Left ventricle myocardium inferior (tissue), 1 donor: ENCODE results near the gene KARS1. TPM values are rescaled to one million over a fixed set of nuclear protein-coding genes. Genes with fewer than 3 reads are reported as not detected.
"Not testable (repeated sequence)": the region's sequence is repeated elsewhere in the genome, so short reads cannot be mapped to it uniquely, and the experiment has no call there.

Experiments
- DNase-seq: peaks from one replicate; pipeline ENCODE4 v3.0.0-alpha.2; 2020
- H3K27ac ChIP-seq: fragments of 200-600 bp; replicated peaks from 2 replicates; pipeline ENCODE4 v1.8.0; 2021
- H3K27me3 ChIP-seq: fragments of 200-600 bp; 2 replicates; pipeline ENCODE4 v1.8.0; 2021; ENCODE audit warnings: low read depth
- H3K36me3 ChIP-seq: fragments of 200-600 bp; 2 replicates; pipeline ENCODE4 v1.8.0; 2021
- H3K4me1 ChIP-seq: fragments of 200-600 bp; 2 replicates; pipeline ENCODE4 v1.8.0; 2021
- H3K4me3 ChIP-seq: fragments of 200-600 bp; 2 replicates; pipeline ENCODE4 v1.8.0; 2021; ENCODE audit warnings: mild to moderate bottlenecking, moderate library complexity
- H3K9me3 ChIP-seq: fragments of 200-600 bp; replicated peaks from 2 replicates; pipeline ENCODE4 v1.8.0; 2021
- CTCF ChIP-seq: fragments of 200-600 bp; IDR thresholded peaks from 2 replicates; pipeline ENCODE4 v1.8.0; 2021; ENCODE audit warnings: antibody characterized with exemption, mild to moderate bottlenecking, borderline replicate concordance
- intact Hi-C: fragments of 100-400 bp; cut with micrococcal nuclease; formaldehyde crosslinking; loops from one replicate; pipeline ENCODE4 v1.11.0; 2022
- total RNA-seq: library from RNA; stranded (reverse); fragmentation: NEBNext Ultra II Directional; extraction: Animal tissue kit (Norgen Biotek cat#: 25700); gene quantifications from one replicate; pipeline ENCODE4 v1.2.1, GENCODE V29; 2021
- donor health status: DM: no; HTN: yes; CAD: no; lungs with severe emphysema.

Gene KARS1
- total RNA-seq, 1 donor from 2014 or later: 127 TPM

GRCh38 chr16:75606507-75606906, 41.0 kb downstream of the KARS1 start:
- no peak for DNase-seq
- TF ChIP-seq CTCF: no peak
- H3K27me3 ChIP-seq: no peaks in the 10 kb centered on the region
- H3K36me3 ChIP-seq: peaks cover 88% of the 10 kb centered on the region
- intact Hi-C loops: no loop called here
- no peak overlapping the region for H3K4me3 ChIP-seq
- H3K4me1 ChIP-seq: no peaks in the 10 kb centered on the region
- peaks cover 5% of the 10 kb centered on the region for H3K9me3 ChIP-seq
- H3K27ac ChIP-seq: no peak overlapping the region

- no peak for TF ChIP-seq CTCF
- Histone ChIP-seq H3K9me3 (peaks cover 5% of the 10 kb centered on the region), H3K4me3 (no peak overlapping the region), H3K4me1 (no peaks in the 10 kb centered on the region), H3K36me3 (peaks cover 94% of the 10 kb centered on the region), H3K27ac (no peak overlapping the region), H3K27me3 (no peaks in the 10 kb centered on the region)
- DNase-seq: no peak
- intact Hi-C loops: no loop called here
Measured at GRCh38 chr16:75603241-75603640, 44.2 kb downstream of the KARS1 start.

DNA sequence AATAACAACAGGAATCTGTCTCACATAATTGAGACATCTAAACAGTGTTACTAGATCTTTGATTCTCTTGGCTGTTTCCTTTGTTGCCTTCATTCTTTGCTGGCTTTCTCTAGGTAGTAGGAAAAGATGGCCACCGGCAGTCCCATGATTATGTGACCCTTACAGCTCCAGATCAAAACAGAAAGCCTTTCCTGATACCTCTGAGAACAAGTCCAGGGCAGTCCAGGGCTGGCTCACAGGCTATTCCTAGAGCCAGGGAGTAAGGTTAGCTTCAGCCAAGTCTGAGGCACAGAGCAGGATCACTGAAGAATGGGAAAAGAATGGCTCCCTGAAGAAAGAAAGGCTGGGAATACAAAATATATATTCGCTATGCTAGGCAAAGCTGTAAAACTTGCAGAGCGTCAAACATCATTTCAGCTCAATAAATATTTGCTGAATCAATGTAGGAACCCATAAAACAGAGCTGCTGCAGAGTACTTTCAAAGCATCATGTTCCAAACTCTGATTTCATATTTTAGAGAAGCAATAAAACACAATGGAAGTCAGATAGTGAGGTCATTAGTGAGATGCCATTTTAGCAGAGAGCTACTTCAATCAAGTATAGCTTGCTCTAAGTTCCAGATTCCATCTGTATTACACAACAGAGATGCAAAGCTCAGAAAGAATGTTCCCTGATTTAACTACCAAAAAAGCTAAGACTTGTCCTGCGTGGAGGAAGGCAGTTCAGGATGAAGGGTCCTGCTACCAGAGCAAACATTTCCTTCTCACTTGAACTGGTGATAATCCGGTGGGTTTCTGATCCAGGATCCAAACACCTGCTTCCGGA, 47.8 kb downstream of the KARS1 start:
- Histone ChIP-seq H3K27ac (no peak overlapping the region), H3K36me3 (peaks cover 84% of the 10 kb centered on the region), H3K4me3 (no peak overlapping the region), H3K9me3 (peaks cover 12% of the 10 kb centered on the region), H3K27me3 (no peaks in the 10 kb centered on the region), H3K4me1 (peaks cover 4% of the 10 kb centered on the region)
- no peak for TF ChIP-seq CTCF
- no peak for DNase-seq
- intact Hi-C loops: no loop called here

DNA sequence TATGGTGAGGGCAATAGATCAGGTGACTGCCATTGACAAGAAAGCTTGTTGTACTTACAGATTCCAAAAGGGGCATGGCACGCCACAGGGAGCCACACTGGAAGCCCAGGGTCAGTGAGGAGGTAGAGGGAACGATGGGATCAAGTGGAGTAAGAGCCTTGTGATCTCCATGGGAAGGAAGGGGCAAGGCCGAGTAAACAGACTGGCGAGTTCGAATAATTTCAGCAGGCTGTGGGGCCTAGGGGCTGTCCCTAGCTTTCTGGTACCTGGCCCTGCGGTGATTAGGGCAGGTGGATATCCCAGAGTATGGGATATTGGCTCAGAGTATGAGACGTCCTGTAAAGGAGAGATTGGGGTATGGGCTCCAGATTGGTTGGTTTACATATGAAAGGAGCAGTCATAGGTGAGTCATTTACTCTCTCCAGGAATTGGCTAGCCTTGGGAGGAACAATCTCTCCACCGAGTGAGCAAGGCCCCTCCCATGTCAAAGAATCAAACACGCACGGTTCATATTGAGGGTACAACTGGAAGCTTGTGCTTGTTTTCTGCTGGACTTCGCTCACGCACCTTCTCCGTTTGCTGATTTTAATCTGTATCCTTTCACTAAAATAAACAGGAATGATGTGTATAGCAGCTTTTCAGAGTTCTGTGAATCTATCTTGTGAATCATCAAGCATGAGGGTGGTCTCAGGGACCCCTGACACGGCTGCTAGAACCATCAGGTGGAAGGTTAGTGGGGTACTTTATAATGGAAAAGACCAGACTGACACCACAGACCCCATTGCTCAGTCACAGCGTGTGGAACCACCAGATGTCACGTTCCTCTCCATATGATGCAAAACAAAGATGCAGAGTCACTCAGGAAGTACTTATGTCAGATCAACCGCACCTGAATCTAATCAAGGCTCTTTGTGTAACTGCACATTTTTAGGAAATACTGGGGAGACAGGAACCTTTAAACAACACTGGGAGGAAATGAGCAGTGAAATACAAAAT, 53.3 kb downstream of the KARS1 start:
- Histone ChIP-seq H3K36me3 (peaks cover 33% of the 10 kb centered on the region), H3K27me3 (no peaks in the 10 kb centered on the region), H3K27ac (peak overlapping the region; percentile 63), H3K4me1 (peaks cover 59% of the 10 kb centered on the region), H3K9me3 (peaks cover 8% of the 10 kb centered on the region), H3K4me3 (no peak overlapping the region)
- no peak for DNase-seq
- no peak for TF ChIP-seq CTCF
- intact Hi-C loops: no loop called here

DNA sequence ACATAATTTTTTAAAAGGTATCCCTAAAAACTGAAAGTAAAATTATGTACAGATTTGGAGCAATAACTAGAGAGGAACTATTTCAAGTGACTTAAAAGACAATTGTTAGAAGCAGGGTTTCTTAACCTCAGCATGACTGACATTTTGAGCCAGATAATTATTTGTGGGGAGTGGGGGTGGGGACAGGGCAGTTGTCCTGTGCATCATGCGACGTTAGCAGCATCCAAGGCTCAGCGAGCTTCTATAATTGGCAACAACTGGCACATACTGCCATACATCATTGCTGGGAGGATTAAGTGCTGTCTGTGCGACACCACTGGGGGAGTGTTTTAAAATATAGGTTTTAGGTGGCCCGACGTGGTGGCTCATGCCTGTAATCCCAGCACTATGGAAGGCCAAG, 54.2 kb downstream of the KARS1 start:
- Histone ChIP-seq H3K4me3 (no peak overlapping the region), H3K27me3 (no peaks in the 10 kb centered on the region), H3K27ac (peak overlapping the region; percentile 63), H3K36me3 (peaks cover 25% of the 10 kb centered on the region), H3K9me3 (peaks cover 8% of the 10 kb centered on the region), H3K4me1 (peaks cover 67% of the 10 kb centered on the region)
- no peak for DNase-seq
- no peak for TF ChIP-seq CTCF
- intact Hi-C loops: no loop called here

- H3K9me3 ChIP-seq, DNase-seq, intact Hi-C loops, H3K4me3 ChIP-seq, H3K27me3 ChIP-seq: not testable (repeated sequence)
- Histone ChIP-seq H3K36me3 (peaks cover 11% of the 10 kb centered on the region), H3K4me1 (peaks cover 68% of the 10 kb centered on the region), H3K27ac (peak overlapping the region; percentile 85)
Measured at GRCh38 chr16:75591927-75592326, 55.5 kb downstream of the KARS1 start.
